ENCODE measurements around the gene MOB3A.

DNA sequence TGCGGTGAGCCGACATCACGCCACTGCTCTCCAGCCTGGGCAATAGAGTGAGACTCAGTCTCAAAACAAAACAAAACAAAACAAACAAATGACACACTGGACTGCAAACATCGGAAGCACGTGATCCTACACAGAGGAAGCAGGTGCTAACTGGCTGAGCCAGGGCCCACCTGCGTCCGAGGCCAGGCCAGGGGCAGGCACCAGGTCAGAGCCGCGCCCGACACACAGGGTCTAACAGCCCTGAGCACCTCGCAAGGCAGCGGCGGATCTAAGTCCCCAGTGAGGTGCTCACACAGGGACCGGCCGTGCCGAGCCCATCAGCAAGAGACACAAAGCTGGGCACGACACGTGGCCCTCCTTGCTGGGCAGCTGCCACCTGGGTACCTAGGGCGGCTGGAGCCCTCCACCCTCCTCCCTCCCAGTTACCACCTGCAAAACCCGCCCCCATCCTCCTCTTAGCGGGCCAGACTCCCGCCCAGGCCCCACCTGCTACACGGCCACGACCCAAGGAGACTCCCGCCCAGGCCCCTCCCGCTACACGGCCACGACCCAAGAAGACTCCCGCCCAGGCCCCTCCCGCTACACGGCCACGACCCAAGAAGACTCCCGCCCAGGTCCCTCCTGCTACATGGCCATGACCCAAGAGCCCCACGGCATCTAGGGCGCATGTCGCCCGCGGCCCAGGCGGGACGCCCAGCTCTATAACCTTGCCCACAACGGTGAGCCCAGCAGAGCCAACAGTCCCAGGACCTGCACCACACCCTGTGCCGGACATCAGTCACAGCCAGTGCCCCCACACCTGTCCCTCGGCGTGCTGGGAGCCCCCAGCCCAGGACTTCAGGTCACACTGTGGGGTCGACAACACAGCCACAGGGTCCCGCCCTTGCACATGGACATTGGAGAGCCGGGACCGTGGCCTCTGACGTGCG, 39.6 kb upstream of the MOB3A start:
- TF ChIP-seq CTCF (IDR thresholded peaks at IDR 0.05) (no peak), POLR2A (IDR thresholded peaks at IDR 0.05) (no peak)
